ENCODE measurements around the gene COL15A1. TPM values are rescaled to one million over a fixed set of nuclear protein-coding genes. Genes with fewer than 3 reads are reported as not detected.

COL15A1 gene
- total RNA-seq, 4 donors from 2014 or later, result 4.6 to 51.9 (median 10.7) TPM

DNA sequence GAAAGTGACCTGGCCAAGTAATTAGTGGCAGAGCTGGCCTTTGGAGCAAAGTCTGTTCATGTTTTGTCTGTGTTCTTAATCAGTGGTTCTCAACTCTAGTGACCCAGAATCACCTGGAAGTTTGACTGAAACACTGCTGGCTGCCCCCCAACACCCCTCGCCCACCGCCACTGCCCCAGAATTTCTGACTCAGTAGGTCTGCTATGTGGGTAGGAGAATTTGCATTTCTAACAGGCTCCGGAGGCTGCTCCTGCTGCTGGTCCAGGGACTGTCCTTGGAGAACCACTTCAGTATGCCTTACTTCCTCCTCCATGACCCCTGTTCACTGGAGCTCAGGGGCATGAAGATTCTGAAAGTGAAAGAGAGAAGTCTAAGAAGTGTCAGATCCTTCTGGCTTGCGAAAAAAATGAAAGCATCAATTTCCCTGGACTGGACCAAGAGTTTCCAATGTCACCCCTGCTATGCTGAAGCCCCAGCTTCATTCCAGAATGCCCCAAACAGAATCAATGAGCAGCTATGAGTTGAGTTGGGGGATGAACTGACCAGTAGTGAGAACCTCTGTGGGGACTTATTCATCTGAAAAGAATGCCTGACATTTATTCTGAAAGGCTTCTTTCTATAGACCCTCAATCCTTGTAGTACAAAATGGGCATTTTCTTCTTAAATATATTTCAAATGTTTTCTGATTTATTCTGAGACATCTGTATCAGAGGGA lies 20.8 kb upstream of the COL15A1 start:
- Histone ChIP-seq H3K4me3 (no peak overlapping the region), H3K36me3 (no peaks in the 10 kb centered on the region), H3K4me1 (peaks cover 0 to 4% (median under 1%) of the 10 kb centered on the region in 4 donors), H3K27ac (peak overlapping the region in 1 of 4 donors; percentile 29), H3K9me3 (no peaks in the 10 kb centered on the region), H3K27me3 (no peaks in the 10 kb centered on the region)
- in situ Hi-C loops (cut with MboI; ENCODE audit: low pct_ligation_motif_present in 1 of 4, low pct_unique_long_range_greater_than_20kb in 1 of 4, low sequenced_read_pairs in 3 of 4), result no loop called here
- no peak for DNase-seq
- TF ChIP-seq, protein P1, sequence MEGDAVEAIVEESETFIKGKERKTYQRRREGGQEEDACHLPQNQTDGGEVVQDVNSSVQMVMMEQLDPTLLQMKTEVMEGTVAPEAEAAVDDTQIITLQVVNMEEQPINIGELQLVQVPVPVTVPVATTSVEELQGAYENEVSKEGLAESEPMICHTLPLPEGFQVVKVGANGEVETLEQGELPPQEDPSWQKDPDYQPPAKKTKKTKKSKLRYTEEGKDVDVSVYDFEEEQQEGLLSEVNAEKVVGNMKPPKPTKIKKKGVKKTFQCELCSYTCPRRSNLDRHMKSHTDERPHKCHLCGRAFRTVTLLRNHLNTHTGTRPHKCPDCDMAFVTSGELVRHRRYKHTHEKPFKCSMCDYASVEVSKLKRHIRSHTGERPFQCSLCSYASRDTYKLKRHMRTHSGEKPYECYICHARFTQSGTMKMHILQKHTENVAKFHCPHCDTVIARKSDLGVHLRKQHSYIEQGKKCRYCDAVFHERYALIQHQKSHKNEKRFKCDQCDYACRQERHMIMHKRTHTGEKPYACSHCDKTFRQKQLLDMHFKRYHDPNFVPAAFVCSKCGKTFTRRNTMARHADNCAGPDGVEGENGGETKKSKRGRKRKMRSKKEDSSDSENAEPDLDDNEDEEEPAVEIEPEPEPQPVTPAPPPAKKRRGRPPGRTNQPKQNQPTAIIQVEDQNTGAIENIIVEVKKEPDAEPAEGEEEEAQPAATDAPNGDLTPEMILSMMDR (IDR thresholded peaks at IDR 0.05), result no peak
- TF ChIP-seq POLR2AphosphoS5 (IDR thresholded peaks at IDR 0.05) (no peak), POLR2A (IDR thresholded peaks at IDR 0.05) (no peak), EP300 (IDR thresholded peaks at IDR 0.05; ENCODE audit: low read depth) (no peak)
- 62% methylated on average over 4 of the region's 4 CpGs; no CpG with 5 or more reads in 1 of the 2 donors for WGBS, 2 donors (ENCODE audit: low coverage in 1 of 2)
- intact Hi-C loops (cut with DNase I; ENCODE audit: low total_unique reads), result no loop called here

DNA sequence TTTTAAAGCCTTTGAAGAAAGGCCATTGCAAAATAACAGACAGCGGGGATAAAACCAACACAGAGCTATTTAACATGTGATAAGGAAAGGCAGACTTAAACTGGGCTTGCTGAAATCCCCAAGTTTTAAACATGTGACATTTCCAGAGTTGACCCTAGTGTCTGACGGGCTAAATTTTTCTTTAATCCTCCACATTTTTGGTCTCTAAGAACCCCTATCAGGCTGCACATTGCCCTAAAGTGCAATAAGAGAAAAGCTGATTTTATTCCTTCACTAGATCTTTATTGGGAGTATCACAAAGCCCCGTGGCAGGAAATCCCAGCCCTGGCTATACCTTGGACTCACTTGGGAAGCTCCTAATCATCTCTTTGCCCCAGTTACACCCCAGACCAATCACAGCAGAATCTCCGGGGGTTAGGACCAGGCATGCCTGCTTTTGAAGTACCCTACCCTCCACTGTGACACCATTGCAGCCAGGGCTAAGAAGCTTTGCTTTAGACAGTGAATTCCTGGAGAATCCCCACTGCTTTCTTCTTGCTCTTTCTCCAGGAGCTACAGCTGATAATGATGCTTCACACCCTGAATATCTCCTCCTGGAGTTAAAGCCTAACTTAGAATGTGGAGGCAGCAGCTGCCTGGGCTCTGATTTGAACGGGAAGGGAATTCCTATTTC lies 20.1 kb upstream of the COL15A1 start:
- Histone ChIP-seq H3K4me1 (no peaks in the 10 kb centered on the region), H3K9me3 (no peaks in the 10 kb centered on the region), H3K27me3 (no peaks in the 10 kb centered on the region), H3K36me3 (no peaks in the 10 kb centered on the region), H3K4me3 (no peak overlapping the region), H3K27ac (peak overlapping the region in 1 of 4 donors; percentile 29)
- no peak for DNase-seq
- WGBS, 2 donors (ENCODE audit: low coverage in 1 of 2), result 64 to 79% methylated on average over 2 to 5 of the region's 5 CpGs
- in situ Hi-C loops (cut with MboI; ENCODE audit: low pct_ligation_motif_present in 1 of 4, low pct_unique_long_range_greater_than_20kb in 1 of 4, low sequenced_read_pairs in 3 of 4), result no loop called here
- intact Hi-C loops (cut with DNase I; ENCODE audit: low total_unique reads), result no loop called here
- TF ChIP-seq, protein P1 (IDR thresholded peaks at IDR 0.05), result no peak
- TF ChIP-seq POLR2A (IDR thresholded peaks at IDR 0.05) (no peak), POLR2AphosphoS5 (IDR thresholded peaks at IDR 0.05) (no peak), EP300 (IDR thresholded peaks at IDR 0.05; ENCODE audit: low read depth) (no peak)

DNA sequence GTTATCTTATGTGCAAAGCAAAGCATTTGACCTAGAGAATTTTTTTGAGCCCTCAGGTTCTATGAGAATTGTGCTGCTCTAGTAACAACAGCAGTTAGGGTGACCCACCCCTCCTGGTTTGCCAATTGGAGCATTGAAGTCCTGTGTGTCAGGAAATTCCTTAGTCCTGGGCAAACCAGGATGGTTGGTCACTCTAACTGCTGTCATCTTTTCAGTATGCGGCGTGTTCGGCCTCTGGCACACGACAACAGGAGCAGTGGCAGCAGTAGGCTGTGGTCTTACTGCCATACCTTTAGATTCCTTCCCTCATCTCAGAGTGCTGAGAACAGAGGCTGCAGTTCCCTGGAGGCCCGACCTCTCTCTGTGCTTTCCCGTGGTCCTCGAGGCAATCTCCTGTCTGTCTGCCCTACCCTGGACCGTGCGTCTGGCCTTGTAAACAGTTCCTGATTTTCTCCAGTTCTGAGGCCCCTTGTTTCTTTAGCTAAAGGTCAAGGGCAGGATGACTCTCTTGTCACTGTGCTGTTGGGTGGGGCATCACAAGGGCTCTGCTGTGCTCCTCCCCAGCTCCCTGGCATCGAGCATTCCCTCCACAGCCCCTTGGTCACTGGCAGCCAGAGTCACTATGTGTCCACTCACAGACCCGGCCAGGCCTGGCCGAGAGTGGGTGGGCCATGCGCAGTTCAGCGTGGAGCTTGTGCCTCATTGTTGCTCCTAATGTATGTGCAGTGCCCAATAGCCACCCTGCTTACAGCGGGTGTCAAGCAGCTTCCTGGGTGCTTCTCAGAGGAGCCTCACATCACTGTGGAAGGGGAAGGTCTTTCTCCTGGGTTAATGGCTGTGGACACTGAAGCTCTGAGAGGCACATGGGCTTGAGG lies 18.5 kb upstream of the COL15A1 start:
- H3K4me3 ChIP-seq, result no peak overlapping the region
- no peaks in the 10 kb centered on the region for H3K4me1 ChIP-seq
- no peak for DNase-seq
- in situ Hi-C loops (cut with MboI; ENCODE audit: low pct_ligation_motif_present in 1 of 4, low pct_unique_long_range_greater_than_20kb in 1 of 4, low sequenced_read_pairs in 3 of 4), result no loop called here
- H3K27ac ChIP-seq, result no peak overlapping the region
- peaks cover 5% of the 10 kb centered on the region for H3K27me3 ChIP-seq
- intact Hi-C loops (cut with DNase I; ENCODE audit: low total_unique reads), result no loop called here
- 84 to 85% methylated on average over 5 to 15 of the region's 15 CpGs for WGBS, 2 donors (ENCODE audit: low coverage in 1 of 2)
- H3K36me3 ChIP-seq, result no peaks in the 10 kb centered on the region
- no peak for TF ChIP-seq POLR2A (IDR thresholded peaks at IDR 0.05)
- TF ChIP-seq EP300 (IDR thresholded peaks at IDR 0.05; ENCODE audit: low read depth), result no peak
- no peak for TF ChIP-seq POLR2AphosphoS5 (IDR thresholded peaks at IDR 0.05)
- TF ChIP-seq, protein P1 (IDR thresholded peaks at IDR 0.05), result no peak
- no peaks in the 10 kb centered on the region for H3K9me3 ChIP-seq

DNA sequence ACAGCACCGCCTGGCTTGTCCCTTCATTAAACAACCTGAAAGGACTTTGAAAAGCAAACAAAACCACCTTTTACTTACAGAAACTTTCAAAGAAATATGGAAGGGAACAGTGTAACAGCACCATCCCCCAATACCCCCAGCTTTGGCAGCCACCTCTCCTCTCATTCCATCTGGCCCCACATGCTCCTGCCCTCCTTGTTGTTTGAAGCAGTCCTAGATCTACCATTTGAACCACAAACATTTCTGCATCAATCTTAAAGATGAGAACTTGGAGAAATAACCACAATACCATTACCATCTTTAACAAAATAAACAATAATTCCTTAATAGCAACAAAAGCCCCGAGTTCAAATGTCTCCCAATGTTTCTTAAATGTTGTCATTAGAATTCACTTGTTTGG lies 17.8 kb upstream of the COL15A1 start:
- 36 to 79% methylated on average over 1 to 2 of the region's 2 CpGs for WGBS, 2 donors (ENCODE audit: low coverage in 1 of 2)
- Histone ChIP-seq H3K36me3 (no peaks in the 10 kb centered on the region), H3K9me3 (no peaks in the 10 kb centered on the region), H3K4me3 (no peak overlapping the region), H3K4me1 (no peaks in the 10 kb centered on the region), H3K27ac (no peak overlapping the region), H3K27me3 (peaks cover 5% of the 10 kb centered on the region)
- in situ Hi-C loops (cut with MboI; ENCODE audit: low pct_ligation_motif_present in 1 of 4, low pct_unique_long_range_greater_than_20kb in 1 of 4, low sequenced_read_pairs in 3 of 4), result no loop called here
- DNase-seq, result no peak
- intact Hi-C loops (cut with DNase I; ENCODE audit: low total_unique reads), result no loop called here
- TF ChIP-seq, protein P1 (IDR thresholded peaks at IDR 0.05), result no peak
- TF ChIP-seq EP300 (IDR thresholded peaks at IDR 0.05; ENCODE audit: low read depth), result no peak
- no peak for TF ChIP-seq POLR2A (IDR thresholded peaks at IDR 0.05)
- no peak for TF ChIP-seq POLR2AphosphoS5 (IDR thresholded peaks at IDR 0.05)

All from transverse colon (tissue), 4 donors.